ENCODE measurements around the gene RIC8A. TPM values are rescaled to one million over a fixed set of nuclear protein-coding genes. Genes with fewer than 3 reads are reported as not detected.

RIC8A gene
- polyA plus RNA-seq, 4 donors: 57.8 to 64.3 (median 60.9) TPM

- Histone ChIP-seq H3K9me3 (ENCODE audit: control insufficient read depth in 2 of 2, insufficient read depth in 1 of 2, low read depth in 1 of 2, low read length in 1 of 2) (no peaks in the 10 kb centered on the region), H3K36me3 (ENCODE audit: control insufficient read depth in 3 of 3, insufficient read depth in 2 of 3, low read depth in 1 of 3, low read length in 3 of 3) (peaks cover 9 to 52% (median 17%) of the 10 kb centered on the region in 3 donors), H3K4me3 (ENCODE audit: low read depth in 1 of 3, low read length in 3 of 3) (no peak overlapping the region), H3K27me3 (ENCODE audit: control insufficient read depth in 3 of 3, insufficient read depth in 3 of 3, low read length in 3 of 3) (no peaks in the 10 kb centered on the region), H3K4me1 (ENCODE audit: control insufficient read depth in 3 of 3, insufficient read depth in 2 of 3, low read depth in 1 of 3, low read length in 2 of 3) (no peaks in the 10 kb centered on the region), H3K27ac (ENCODE audit: low read depth in 1 of 3, low read length in 2 of 3) (no peak overlapping the region)
- 68 to 77% (median 71%) methylated on average over 10 of the region's 10 CpGs for WGBS, 3 donors
- FAIRE-seq: no peak
- DNase-seq: no peak
Measured at GRCh38 chr11:251550-251949, 44.0 kb downstream of the RIC8A start.

GRCh38 chr11:252666-253065 is 45.2 kb downstream of the RIC8A start:
- no peak overlapping the region for H3K4me3 ChIP-seq (ENCODE audit: low read depth in 1 of 3, low read length in 3 of 3)
- no peaks in the 10 kb centered on the region for H3K27me3 ChIP-seq (ENCODE audit: control insufficient read depth in 3 of 3, insufficient read depth in 3 of 3, low read length in 3 of 3)
- 92 to 93% (median 92%) methylated on average over 8 of the region's 8 CpGs for WGBS, 3 donors
- DNase-seq: no peak
- peaks cover 7 to 46% (median 17%) of the 10 kb centered on the region in 3 donors for H3K36me3 ChIP-seq (ENCODE audit: control insufficient read depth in 3 of 3, insufficient read depth in 2 of 3, low read depth in 1 of 3, low read length in 3 of 3)
- FAIRE-seq: no peak
- H3K9me3 ChIP-seq (ENCODE audit: control insufficient read depth in 2 of 2, insufficient read depth in 1 of 2, low read depth in 1 of 2, low read length in 1 of 2): no peaks in the 10 kb centered on the region
- peaks cover 0 to 5% (median 0%) of the 10 kb centered on the region in 3 donors for H3K4me1 ChIP-seq (ENCODE audit: control insufficient read depth in 3 of 3, insufficient read depth in 2 of 3, low read depth in 1 of 3, low read length in 2 of 3)
- H3K27ac ChIP-seq (ENCODE audit: low read depth in 1 of 3, low read length in 2 of 3): no peak overlapping the region

GRCh38 chr11:253160-253885 is 45.8 kb downstream of the RIC8A start:
- H3K9me3 ChIP-seq (ENCODE audit: control insufficient read depth in 2 of 2, insufficient read depth in 1 of 2, low read depth in 1 of 2, low read length in 1 of 2): no peaks in the 10 kb centered on the region
- H3K4me1 ChIP-seq (ENCODE audit: control insufficient read depth in 3 of 3, insufficient read depth in 2 of 3, low read depth in 1 of 3, low read length in 2 of 3): peaks cover 0 to 5% (median 0%) of the 10 kb centered on the region in 3 donors
- WGBS, 3 donors: 76 to 84% (median 83%) methylated on average over 12 to 13 of the region's 13 CpGs
- H3K27me3 ChIP-seq (ENCODE audit: control insufficient read depth in 3 of 3, insufficient read depth in 3 of 3, low read length in 3 of 3): no peaks in the 10 kb centered on the region
- no peak for DNase-seq
- H3K36me3 ChIP-seq (ENCODE audit: control insufficient read depth in 3 of 3, insufficient read depth in 2 of 3, low read depth in 1 of 3, low read length in 3 of 3): peaks cover 7 to 43% (median 17%) of the 10 kb centered on the region in 3 donors
- no peak overlapping the region for H3K4me3 ChIP-seq (ENCODE audit: low read depth in 1 of 3, low read length in 3 of 3)
- H3K27ac ChIP-seq (ENCODE audit: low read depth in 1 of 3, low read length in 2 of 3): no peak overlapping the region
- FAIRE-seq: no peak

GRCh38 chr11:253886-254270 is 46.4 kb downstream of the RIC8A start:
- FAIRE-seq (no peak), DNase-seq (no peak)
- no peaks in the 10 kb centered on the region for H3K27me3 ChIP-seq (ENCODE audit: control insufficient read depth in 3 of 3, insufficient read depth in 3 of 3, low read length in 3 of 3)
- H3K4me3 ChIP-seq (ENCODE audit: low read depth in 1 of 3, low read length in 3 of 3): no peak overlapping the region
- peaks cover 0 to 5% (median 0%) of the 10 kb centered on the region in 3 donors for H3K4me1 ChIP-seq (ENCODE audit: control insufficient read depth in 3 of 3, insufficient read depth in 2 of 3, low read depth in 1 of 3, low read length in 2 of 3)
- H3K27ac ChIP-seq (ENCODE audit: low read depth in 1 of 3, low read length in 2 of 3): no peak overlapping the region
- peaks cover 7 to 39% (median 12%) of the 10 kb centered on the region in 3 donors for H3K36me3 ChIP-seq (ENCODE audit: control insufficient read depth in 3 of 3, insufficient read depth in 2 of 3, low read depth in 1 of 3, low read length in 3 of 3)
- 90 to 94% (median 91%) methylated on average over 5 of the region's 5 CpGs for WGBS, 3 donors
- no peaks in the 10 kb centered on the region for H3K9me3 ChIP-seq (ENCODE audit: control insufficient read depth in 2 of 2, insufficient read depth in 1 of 2, low read depth in 1 of 2, low read length in 1 of 2)

- Histone ChIP-seq H3K4me1 (ENCODE audit: control insufficient read depth in 3 of 3, insufficient read depth in 2 of 3, low read depth in 1 of 3, low read length in 2 of 3) (peaks cover 0 to 5% (median 0%) of the 10 kb centered on the region in 3 donors), H3K27me3 (ENCODE audit: control insufficient read depth in 3 of 3, insufficient read depth in 3 of 3, low read length in 3 of 3) (no peaks in the 10 kb centered on the region), H3K4me3 (ENCODE audit: low read depth in 1 of 3, low read length in 3 of 3) (no peak overlapping the region), H3K9me3 (ENCODE audit: control insufficient read depth in 2 of 2, insufficient read depth in 1 of 2, low read depth in 1 of 2, low read length in 1 of 2) (no peaks in the 10 kb centered on the region), H3K27ac (ENCODE audit: low read depth in 1 of 3, low read length in 2 of 3) (no peak overlapping the region), H3K36me3 (ENCODE audit: control insufficient read depth in 3 of 3, insufficient read depth in 2 of 3, low read depth in 1 of 3, low read length in 3 of 3) (peaks cover 2 to 33% (median 8%) of the 10 kb centered on the region in 3 donors)
- DNase-seq: no peak
- no peak for FAIRE-seq
- WGBS, 3 donors: 62 to 74% (median 65%) methylated on average over 3 of the region's 3 CpGs
Measured at GRCh38 chr11:255176-255575, 47.7 kb downstream of the RIC8A start.

GRCh38 chr11:255816-256215 is 48.3 kb downstream of the RIC8A start:
- Histone ChIP-seq H3K27me3 (ENCODE audit: control insufficient read depth in 3 of 3, insufficient read depth in 3 of 3, low read length in 3 of 3) (no peaks in the 10 kb centered on the region), H3K4me1 (ENCODE audit: control insufficient read depth in 3 of 3, insufficient read depth in 2 of 3, low read depth in 1 of 3, low read length in 2 of 3) (peaks cover 0 to 5% (median 0%) of the 10 kb centered on the region in 3 donors), H3K4me3 (ENCODE audit: low read depth in 1 of 3, low read length in 3 of 3) (no peak overlapping the region), H3K27ac (ENCODE audit: low read depth in 1 of 3, low read length in 2 of 3) (no peak overlapping the region), H3K36me3 (ENCODE audit: control insufficient read depth in 3 of 3, insufficient read depth in 2 of 3, low read depth in 1 of 3, low read length in 3 of 3) (peaks cover 2 to 29% (median 8%) of the 10 kb centered on the region in 3 donors), H3K9me3 (ENCODE audit: control insufficient read depth in 2 of 2, insufficient read depth in 1 of 2, low read depth in 1 of 2, low read length in 1 of 2) (no peaks in the 10 kb centered on the region)
- DNase-seq (no peak), FAIRE-seq (no peak)
- WGBS, 3 donors: 95 to 98% (median 97%) methylated on average over 2 of the region's 2 CpGs

- no peak overlapping the region for H3K27ac ChIP-seq (ENCODE audit: low read depth in 1 of 3, low read length in 2 of 3)
- FAIRE-seq: no peak
- no peaks in the 10 kb centered on the region for H3K27me3 ChIP-seq (ENCODE audit: control insufficient read depth in 3 of 3, insufficient read depth in 3 of 3, low read length in 3 of 3)
- H3K36me3 ChIP-seq (ENCODE audit: control insufficient read depth in 3 of 3, insufficient read depth in 2 of 3, low read depth in 1 of 3, low read length in 3 of 3): peaks cover 2 to 19% (median 2%) of the 10 kb centered on the region in 3 donors
- 80 to 88% (median 82%) methylated on average over 13 to 14 of the region's 14 CpGs for WGBS, 3 donors
- no peak for DNase-seq
- peaks cover 0 to 7% of the 10 kb centered on the region in 2 donors for H3K9me3 ChIP-seq (ENCODE audit: control insufficient read depth in 2 of 2, insufficient read depth in 1 of 2, low read depth in 1 of 2, low read length in 1 of 2)
- no peak overlapping the region for H3K4me3 ChIP-seq (ENCODE audit: low read depth in 1 of 3, low read length in 3 of 3)
- H3K4me1 ChIP-seq (ENCODE audit: control insufficient read depth in 3 of 3, insufficient read depth in 2 of 3, low read depth in 1 of 3, low read length in 2 of 3): peaks cover 0 to 5% (median 0%) of the 10 kb centered on the region in 3 donors
Measured at GRCh38 chr11:256952-257737, 49.6 kb downstream of the RIC8A start.

GRCh38 chr11:257766-258493 is 50.4 kb downstream of the RIC8A start:
- FAIRE-seq (no peak), DNase-seq (no peak)
- Histone ChIP-seq H3K4me3 (ENCODE audit: low read depth in 1 of 3, low read length in 3 of 3) (no peak overlapping the region), H3K36me3 (ENCODE audit: control insufficient read depth in 3 of 3, insufficient read depth in 2 of 3, low read depth in 1 of 3, low read length in 3 of 3) (peaks cover under 1 to 11% (median 2%) of the 10 kb centered on the region in 3 donors), H3K4me1 (ENCODE audit: control insufficient read depth in 3 of 3, insufficient read depth in 2 of 3, low read depth in 1 of 3, low read length in 2 of 3) (peaks cover 0 to 5% (median 0%) of the 10 kb centered on the region in 3 donors), H3K27me3 (ENCODE audit: control insufficient read depth in 3 of 3, insufficient read depth in 3 of 3, low read length in 3 of 3) (no peaks in the 10 kb centered on the region), H3K27ac (ENCODE audit: low read depth in 1 of 3, low read length in 2 of 3) (no peak overlapping the region), H3K9me3 (ENCODE audit: control insufficient read depth in 2 of 2, insufficient read depth in 1 of 2, low read depth in 1 of 2, low read length in 1 of 2) (peaks cover 0 to 7% of the 10 kb centered on the region in 2 donors)
- 67 to 80% (median 72%) methylated on average over 15 of the region's 15 CpGs for WGBS, 3 donors
